ENCODE results near the gene MON2. TPM values are rescaled to one million over a fixed set of nuclear protein-coding genes. Genes with fewer than 3 reads are reported as not detected.
"Not testable (repeated sequence)": the region's sequence is repeated elsewhere in the genome, so short reads cannot be mapped to it uniquely, and the experiment has no call there.

MON2 gene
- total RNA-seq, 1 donor from 2014 or later, result 67.3 TPM

- no peaks in the 10 kb centered on the region for H3K27me3 ChIP-seq (ENCODE audit: control insufficient read depth in 3 of 3, insufficient read depth in 3 of 3, low read length in 3 of 3)
- no peaks in the 10 kb centered on the region for H3K36me3 ChIP-seq (ENCODE audit: control insufficient read depth in 3 of 3, insufficient read depth in 3 of 3, low read length in 3 of 3)
- H3K4me1 ChIP-seq (ENCODE audit: control insufficient read depth in 3 of 3, insufficient read depth in 3 of 3, low read length in 3 of 3), result peaks cover 11 to 26% (median 21%) of the 10 kb centered on the region in 3 donors
- no peak overlapping the region for H3K27ac ChIP-seq (ENCODE audit: low read depth, low read length)
- H3K9me3 ChIP-seq (ENCODE audit: control insufficient read depth in 3 of 3, low read length in 3 of 3), result no peaks in the 10 kb centered on the region
- H3K9ac ChIP-seq (ENCODE audit: low read depth in 1 of 3, low read length in 3 of 3), result no peak overlapping the region
- no peak overlapping the region for H3K4me3 ChIP-seq (ENCODE audit: low read length in 3 of 3)
Measured at GRCh38 chr12:62469704-62470103, 3.1 kb downstream of the MON2 start.

GRCh38 chr12:62471734-62472133 is 5.1 kb downstream of the MON2 start:
- no peak overlapping the region for H3K4me3 ChIP-seq (ENCODE audit: low read length in 3 of 3)
- H3K27me3 ChIP-seq (ENCODE audit: control insufficient read depth in 3 of 3, insufficient read depth in 3 of 3, low read length in 3 of 3), result no peaks in the 10 kb centered on the region
- no peaks in the 10 kb centered on the region for H3K9me3 ChIP-seq (ENCODE audit: control insufficient read depth in 3 of 3, low read length in 3 of 3)
- H3K9ac ChIP-seq (ENCODE audit: low read depth in 1 of 3, low read length in 3 of 3), result no peak overlapping the region
- H3K36me3 ChIP-seq (ENCODE audit: control insufficient read depth in 3 of 3, insufficient read depth in 3 of 3, low read length in 3 of 3), result no peaks in the 10 kb centered on the region
- peaks cover 11 to 21% (median 19%) of the 10 kb centered on the region in 3 donors for H3K4me1 ChIP-seq (ENCODE audit: control insufficient read depth in 3 of 3, insufficient read depth in 3 of 3, low read length in 3 of 3)
- H3K27ac ChIP-seq (ENCODE audit: low read depth, low read length), result peak overlapping the region; percentile 15

- Histone ChIP-seq H3K9me3 (ENCODE audit: control insufficient read depth in 3 of 3, low read length in 3 of 3) (no peaks in the 10 kb centered on the region), H3K4me1 (ENCODE audit: control insufficient read depth in 3 of 3, insufficient read depth in 3 of 3, low read length in 3 of 3) (peaks cover 11 to 17% (median 16%) of the 10 kb centered on the region in 3 donors), H3K9ac (ENCODE audit: low read depth in 1 of 3, low read length in 3 of 3) (no peak overlapping the region), H3K27ac (ENCODE audit: low read depth, low read length) (no peak overlapping the region), H3K36me3 (ENCODE audit: control insufficient read depth in 3 of 3, insufficient read depth in 3 of 3, low read length in 3 of 3) (no peaks in the 10 kb centered on the region), H3K4me3 (ENCODE audit: low read length in 3 of 3) (no peak overlapping the region), H3K27me3 (ENCODE audit: control insufficient read depth in 3 of 3, insufficient read depth in 3 of 3, low read length in 3 of 3) (no peaks in the 10 kb centered on the region)
Measured at GRCh38 chr12:62472472-62472871, 5.8 kb downstream of the MON2 start.

GRCh38 chr12:62481843-62482540 is 15.4 kb downstream of the MON2 start:
- H3K36me3 ChIP-seq (ENCODE audit: control insufficient read depth in 3 of 3, insufficient read depth in 3 of 3, low read length in 3 of 3), result peaks cover 0 to 3% (median 2%) of the 10 kb centered on the region in 3 donors
- no peak overlapping the region for H3K4me3 ChIP-seq (ENCODE audit: low read length in 3 of 3)
- no peaks in the 10 kb centered on the region for H3K27me3 ChIP-seq (ENCODE audit: control insufficient read depth in 3 of 3, insufficient read depth in 3 of 3, low read length in 3 of 3)
- H3K4me1 ChIP-seq (ENCODE audit: control insufficient read depth in 3 of 3, insufficient read depth in 3 of 3, low read length in 3 of 3), result no peaks in the 10 kb centered on the region
- no peak overlapping the region for H3K27ac ChIP-seq (ENCODE audit: low read depth, low read length)
- no peaks in the 10 kb centered on the region for H3K9me3 ChIP-seq (ENCODE audit: control insufficient read depth in 3 of 3, low read length in 3 of 3)
- H3K9ac ChIP-seq (ENCODE audit: low read depth in 1 of 3, low read length in 3 of 3), result no peak overlapping the region

DNA sequence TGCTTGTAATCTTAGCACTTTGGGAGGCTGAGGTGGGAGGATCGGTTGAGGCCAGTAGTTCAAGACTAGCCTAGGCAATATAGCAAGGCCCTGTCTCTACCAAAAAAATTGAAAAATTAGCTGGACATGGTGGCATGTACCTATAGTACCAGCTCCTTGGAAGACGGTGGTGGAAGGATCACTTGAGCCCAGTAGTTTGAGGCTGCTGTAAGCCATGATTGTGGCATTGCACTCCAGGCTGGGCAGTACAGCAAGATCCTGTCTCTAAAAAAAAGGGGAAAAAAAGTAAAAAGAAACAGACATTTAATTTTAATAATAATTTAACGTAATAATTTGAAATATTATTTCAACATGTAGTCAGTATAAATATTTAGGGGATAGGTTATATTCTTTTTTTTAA is 16.1 kb downstream of the MON2 start:
- Histone ChIP-seq H3K4me1 (ENCODE audit: control insufficient read depth in 3 of 3, insufficient read depth in 3 of 3, low read length in 3 of 3) (no peaks in the 10 kb centered on the region), H3K36me3 (ENCODE audit: control insufficient read depth in 3 of 3, insufficient read depth in 3 of 3, low read length in 3 of 3) (peaks cover 0 to 2% (median under 1%) of the 10 kb centered on the region in 3 donors), H3K27ac (ENCODE audit: low read depth, low read length) (no peak overlapping the region), H3K4me3 (ENCODE audit: low read length in 3 of 3) (no peak overlapping the region), H3K27me3 (ENCODE audit: control insufficient read depth in 3 of 3, insufficient read depth in 3 of 3, low read length in 3 of 3) (no peaks in the 10 kb centered on the region), H3K9ac (ENCODE audit: low read depth in 1 of 3, low read length in 3 of 3) (no peak overlapping the region), H3K9me3 (ENCODE audit: control insufficient read depth in 3 of 3, low read length in 3 of 3) (no peaks in the 10 kb centered on the region)

GRCh38 chr12:62484233-62484632 is 17.6 kb downstream of the MON2 start:
- Histone ChIP-seq H3K9ac (ENCODE audit: low read depth in 1 of 3, low read length in 3 of 3) (no peak overlapping the region), H3K4me1 (ENCODE audit: control insufficient read depth in 3 of 3, insufficient read depth in 3 of 3, low read length in 3 of 3) (no peaks in the 10 kb centered on the region), H3K9me3 (ENCODE audit: control insufficient read depth in 3 of 3, low read length in 3 of 3) (no peaks in the 10 kb centered on the region), H3K4me3 (ENCODE audit: low read length in 3 of 3) (no peak overlapping the region), H3K27ac (ENCODE audit: low read depth, low read length) (no peak overlapping the region), H3K36me3 (ENCODE audit: control insufficient read depth in 3 of 3, insufficient read depth in 3 of 3, low read length in 3 of 3) (no peaks in the 10 kb centered on the region), H3K27me3 (ENCODE audit: control insufficient read depth in 3 of 3, insufficient read depth in 3 of 3, low read length in 3 of 3) (no peaks in the 10 kb centered on the region)

- H3K4me1 ChIP-seq (ENCODE audit: control insufficient read depth in 3 of 3, insufficient read depth in 3 of 3, low read length in 3 of 3), result no peaks in the 10 kb centered on the region
- H3K4me3 ChIP-seq (ENCODE audit: low read length in 3 of 3), result no peak overlapping the region
- no peaks in the 10 kb centered on the region for H3K27me3 ChIP-seq (ENCODE audit: control insufficient read depth in 3 of 3, insufficient read depth in 3 of 3, low read length in 3 of 3)
- no peak overlapping the region for H3K9ac ChIP-seq (ENCODE audit: low read depth in 1 of 3, low read length in 3 of 3)
- peaks cover 4 to 34% (median 24%) of the 10 kb centered on the region in 3 donors for H3K36me3 ChIP-seq (ENCODE audit: control insufficient read depth in 3 of 3, insufficient read depth in 3 of 3, low read length in 3 of 3)
- H3K27ac ChIP-seq (ENCODE audit: low read depth, low read length), result no peak overlapping the region
- H3K9me3 ChIP-seq (ENCODE audit: control insufficient read depth in 3 of 3, low read length in 3 of 3), result no peaks in the 10 kb centered on the region
Measured at GRCh38 chr12:62505786-62506185, 39.2 kb downstream of the MON2 start.

- H3K4me3 ChIP-seq (ENCODE audit: low read length in 3 of 3), result no peak overlapping the region
- H3K27ac ChIP-seq (ENCODE audit: low read depth, low read length), result no peak overlapping the region
- no peaks in the 10 kb centered on the region for H3K9me3 ChIP-seq (ENCODE audit: control insufficient read depth in 3 of 3, low read length in 3 of 3)
- peaks cover 4 to 12% (median 7%) of the 10 kb centered on the region in 3 donors for H3K36me3 ChIP-seq (ENCODE audit: control insufficient read depth in 3 of 3, insufficient read depth in 3 of 3, low read length in 3 of 3)
- H3K9ac ChIP-seq (ENCODE audit: low read depth in 1 of 3, low read length in 3 of 3), result no peak overlapping the region
- H3K4me1 ChIP-seq (ENCODE audit: control insufficient read depth in 3 of 3, insufficient read depth in 3 of 3, low read length in 3 of 3), result no peaks in the 10 kb centered on the region
- no peaks in the 10 kb centered on the region for H3K27me3 ChIP-seq (ENCODE audit: control insufficient read depth in 3 of 3, insufficient read depth in 3 of 3, low read length in 3 of 3)
Measured at GRCh38 chr12:62512901-62513300, 46.3 kb downstream of the MON2 start.

DNA sequence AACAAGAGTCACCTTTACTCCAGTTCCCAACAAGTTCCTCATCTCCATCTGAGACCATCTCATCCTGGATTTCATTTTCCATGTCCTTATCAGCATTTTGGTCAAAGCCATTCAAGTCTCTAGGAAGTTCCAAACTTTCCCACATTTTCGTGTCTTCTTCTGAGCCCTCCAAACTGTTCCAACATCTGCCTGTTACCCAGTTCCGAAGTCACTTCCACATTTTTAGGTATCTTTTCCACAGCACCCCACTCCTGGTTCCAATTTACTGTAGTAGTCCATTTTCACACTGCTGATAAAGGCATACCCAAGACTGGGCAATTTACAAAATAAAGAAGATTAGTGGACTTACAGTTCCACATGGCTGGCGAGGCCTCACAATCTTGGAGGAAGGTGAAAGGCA is 47.5 kb downstream of the MON2 start:
- not testable (repeated sequence) for H3K27me3 ChIP-seq (ENCODE audit: control insufficient read depth in 3 of 3, insufficient read depth in 3 of 3, low read length in 3 of 3); H3K36me3 ChIP-seq (ENCODE audit: control insufficient read depth in 3 of 3, insufficient read depth in 3 of 3, low read length in 3 of 3); H3K9ac ChIP-seq (ENCODE audit: low read depth in 1 of 3, low read length in 3 of 3); H3K9me3 ChIP-seq (ENCODE audit: control insufficient read depth in 3 of 3, low read length in 3 of 3); H3K4me3 ChIP-seq (ENCODE audit: low read length in 3 of 3); H3K4me1 ChIP-seq (ENCODE audit: control insufficient read depth in 3 of 3, insufficient read depth in 3 of 3, low read length in 3 of 3); H3K27ac ChIP-seq (ENCODE audit: low read depth, low read length)

- H3K36me3 ChIP-seq (ENCODE audit: control insufficient read depth in 3 of 3, insufficient read depth in 3 of 3, low read length in 3 of 3), result peaks cover 0 to 4% (median 3%) of the 10 kb centered on the region in 3 donors
- H3K27me3 ChIP-seq (ENCODE audit: control insufficient read depth in 3 of 3, insufficient read depth in 3 of 3, low read length in 3 of 3), result no peaks in the 10 kb centered on the region
- H3K27ac ChIP-seq (ENCODE audit: low read depth, low read length), result no peak overlapping the region
- H3K4me3 ChIP-seq (ENCODE audit: low read length in 3 of 3), result no peak overlapping the region
- no peak overlapping the region for H3K9ac ChIP-seq (ENCODE audit: low read depth in 1 of 3, low read length in 3 of 3)
- H3K9me3 ChIP-seq (ENCODE audit: control insufficient read depth in 3 of 3, low read length in 3 of 3), result no peaks in the 10 kb centered on the region
- no peaks in the 10 kb centered on the region for H3K4me1 ChIP-seq (ENCODE audit: control insufficient read depth in 3 of 3, insufficient read depth in 3 of 3, low read length in 3 of 3)
Measured at GRCh38 chr12:62516927-62517326, 50.3 kb downstream of the MON2 start.

Measured in skeletal muscle tissue (tissue), 4 donors.